HG03045 (cell line): ENCODE results near the gene TXN2.
"Not testable (repeated sequence)": the region's sequence is repeated elsewhere in the genome, so short reads cannot be mapped to it uniquely, and the experiment has no call there.

Source experiments
- ATAC-seq: cut with Tn5 transposase; IDR thresholded peaks from one replicate; pipeline ENCODE4 v1.9.1; 2021; ENCODE audit warnings: mild to moderate bottlenecking, moderate library complexity; ENCODE audit not compliant: unreplicated experiment

TXN2 gene

GRCh38 chr22:36456464-36456845 lies 25.0 kb downstream of the TXN2 start:
- no peak for ATAC-seq

- no peak for ATAC-seq
Observed at GRCh38 chr22:36455571-36456463, 25.6 kb downstream of the TXN2 start.

- ATAC-seq: peak; percentile 71
Observed at GRCh38 chr22:36454916-36455570, 26.4 kb downstream of the TXN2 start.

- no peak for ATAC-seq
Observed at GRCh38 chr22:36453855-36454378, 27.5 kb downstream of the TXN2 start.

GRCh38 chr22:36452978-36453607 lies 28.3 kb downstream of the TXN2 start:
- not testable (repeated sequence) for ATAC-seq

GRCh38 chr22:36452250-36452977 lies 29.0 kb downstream of the TXN2 start:
- no peak for ATAC-seq

GRCh38 chr22:36450923-36451322 lies 30.5 kb downstream of the TXN2 start:
- not testable (repeated sequence) for ATAC-seq

GRCh38 chr22:36449596-36450175 lies 31.8 kb downstream of the TXN2 start:
- ATAC-seq: no peak

- ATAC-seq: no peak
Observed at GRCh38 chr22:36447632-36448031, 33.8 kb downstream of the TXN2 start.

- no peak for ATAC-seq
Observed at GRCh38 chr22:36445158-36445668, 36.2 kb downstream of the TXN2 start.

- ATAC-seq: no peak
Observed at GRCh38 chr22:36443198-36443770, 38.2 kb downstream of the TXN2 start.

GRCh38 chr22:36442506-36443197 lies 38.8 kb downstream of the TXN2 start:
- no peak for ATAC-seq

- ATAC-seq: no peak
Observed at GRCh38 chr22:36440429-36441002, 40.9 kb downstream of the TXN2 start.

GRCh38 chr22:36439481-36440271 lies 41.8 kb downstream of the TXN2 start:
- ATAC-seq: no peak

- ATAC-seq: no peak
Observed at GRCh38 chr22:36435516-36436415, 45.7 kb downstream of the TXN2 start.

- ATAC-seq: no peak
Observed at GRCh38 chr22:36433318-36434231, 47.9 kb downstream of the TXN2 start.
